Upper lobe of left lung (tissue), 4 donors: ENCODE measurements around the gene RAD51D.

Experiments used
- CTCF ChIP-seq, 6 experiments: fragments of 450-650 bp in 4 of 6; fragments of 200-600 bp in 2 of 6; sonication (generic) in 2 of 6; IDR thresholded peaks; one replicate each; pipeline ENCODE4 v1.5.1; 2016 to 2019; ENCODE audit warnings: antibody characterized with exemption in 6 of 6
- POLR2A ChIP-seq, 4 donors: fragments of 450-650 bp; IDR thresholded peaks; one replicate each; pipeline ENCODE4 v1.5.1; 2016 to 2017; ENCODE audit warnings: antibody characterized with exemption in 4 of 4, mild to moderate bottlenecking in 2 of 4

DNA sequence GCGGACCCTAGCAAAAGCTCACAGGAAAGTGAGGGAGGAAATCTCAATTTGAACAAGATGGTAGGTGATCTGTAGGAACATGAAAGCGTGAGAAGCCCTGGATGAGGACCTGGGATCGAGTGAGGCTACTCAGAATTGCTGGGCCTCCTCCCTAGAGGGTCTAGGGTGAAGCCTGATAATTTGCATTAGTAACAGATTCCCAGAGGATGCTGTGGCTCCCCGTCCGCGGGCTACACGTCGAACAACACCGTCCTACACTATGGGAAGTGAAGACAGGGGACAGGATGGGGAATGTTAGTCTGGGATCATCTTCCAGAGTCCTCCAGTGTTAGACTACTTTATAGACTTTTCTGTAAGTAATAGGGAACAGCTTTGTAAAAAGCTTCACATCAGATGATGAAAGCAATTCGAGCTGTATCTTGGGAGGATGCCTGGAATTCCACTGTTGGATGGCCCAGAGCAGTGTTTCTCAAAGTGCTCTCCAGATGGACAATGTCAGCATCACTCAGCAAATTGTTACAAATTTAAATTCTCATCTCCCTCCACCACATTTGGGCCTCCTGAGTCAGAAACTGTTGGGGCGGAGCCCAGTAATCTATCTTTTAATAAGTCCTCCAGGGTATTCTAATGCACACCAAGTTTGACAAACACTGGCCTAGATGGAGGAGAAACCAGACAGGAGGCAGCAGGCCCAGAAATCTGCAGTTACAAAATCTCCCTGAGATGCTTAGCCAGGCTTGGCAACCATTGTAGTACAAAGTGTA is 8.3 kb upstream of the RAD51D start:
- TF ChIP-seq CTCF (IDR thresholded peaks at IDR 0.05) (no peak), POLR2A (IDR thresholded peaks at IDR 0.05) (no peak)
